Measurements from ENCODE around the gene TRIM31. TPM values are rescaled to one million over a fixed set of nuclear protein-coding genes. Genes with fewer than 3 reads are reported as not detected.

TRIM31 gene
- not detected in 2 replicates for total RNA-seq

GRCh38 chr6:30113003-30113759, at the start of gene TRIM31:
Gene TRIM31 (minus strand): TSS chr6:30113090. CDS start chr6:30112805, 285 bp downstream.

GRCh38 chr6:30160785-30161531, 48.1 kb upstream of the TRIM31 start, which contains the start of gene TRIM10:
Gene TRIM10 (minus strand): TSS chr6:30161211. CDS start chr6:30160858, 353 bp downstream.

GRCh38 chr6:30135757-30136156, 22.9 kb upstream of the TRIM31 start, which contains the start of gene TRIM40:
Gene TRIM40 (plus strand): TSS chr6:30136140. CDS start chr6:30137037, 897 bp downstream.

GRCh38 chr6:30075094-30075789, 37.6 kb downstream of the TRIM31 start, which contains the start of gene RNF39:
Gene RNF39 (minus strand): TSS chr6:30075769. CDS start chr6:30075585, 184 bp downstream.

GRCh38 chr6:30066577-30067459, 46.1 kb downstream of the TRIM31 start, which contains the start of gene PPP1R11:
Gene PPP1R11 (plus strand): TSS chr6:30067198. CDS start chr6:30067411, 213 bp downstream.

GRCh38 chr6:30061092-30061857, 51.6 kb downstream of the TRIM31 start, which contains the start of gene POLR1H:
Gene POLR1H (plus strand): TSS chr6:30061265. CDS start chr6:30061525, 260 bp downstream.

Other genes with a start within 250 kb of the TRIM31 start
- 288 and 366 TPM in 2 replicates for gene HLA-A, start 170.6 kb downstream of the TRIM31 start, total RNA-seq
- gene POLR1H, start 51.8 kb downstream of the TRIM31 start, total RNA-seq: 34.2 and 49.5 TPM in 2 replicates
- 9.5 and 12.3 TPM in 2 replicates for gene PPP1R11, start 45.9 kb downstream of the TRIM31 start, total RNA-seq
- gene RNF39, start 37.3 kb downstream of the TRIM31 start, total RNA-seq: under 0.01 and 0.09 TPM in 2 replicates
- gene TRIM40, start 23.1 kb upstream of the TRIM31 start, total RNA-seq: not detected in 2 replicates
- under 0.01 TPM in 1 of 2 replicates, not detected in the other for gene TRIM10, start 48.1 kb upstream of the TRIM31 start, total RNA-seq
- not detected in 2 replicates for gene TRIM15, start 50.5 kb upstream of the TRIM31 start, total RNA-seq
- gene TRIM26, start 100.3 kb upstream of the TRIM31 start, total RNA-seq: 16.7 and 26.4 TPM in 2 replicates
- gene TRIM39, start 213.8 kb upstream of the TRIM31 start, total RNA-seq: 6.1 and 6.6 TPM in 2 replicates
- 24.4 and 34.2 TPM in 2 replicates for gene RPP21, start 232.1 kb upstream of the TRIM31 start, total RNA-seq

Measured in bronchial smooth muscle cell (primary cell).